SK-N-SH treated with all-trans-retinoic acid at 6 μM for 48 hours (cell line): Measurements from ENCODE around the gene DPY19L2.
"Not testable (repeated sequence)": the region's sequence is repeated elsewhere in the genome, so short reads cannot be mapped to it uniquely, and the experiment has no call there.

Source experiments
- ATAC-seq: fragments of 200-7000 bp; cut with Tn5 transposase; 3 replicates; pipeline ENCODE4 v1.9.1; 2020; ENCODE audit warnings: mild to moderate bottlenecking, moderate library complexity
- CREB5 ChIP-seq: fragments of 250-450 bp; sonication (Bioruptor Pico); IDR thresholded peaks from 2 replicates; pipeline ENCODE4 v1.5.1; 2020; ENCODE audit warnings: low read depth, mild to moderate bottlenecking, moderate library complexity
- ISL1 ChIP-seq: fragments of 250-450 bp; sonication (Bioruptor Pico); IDR thresholded peaks from 2 replicates; pipeline ENCODE4 v2.1.2; 2022; ENCODE audit warnings: mild to moderate bottlenecking, moderate library complexity
- POU6F1 ChIP-seq: fragments of 250-450 bp; sonication (Bioruptor Pico); IDR thresholded peaks from 2 replicates; pipeline ENCODE4 v1.8.0; 2021; ENCODE audit warnings: low read depth, mild to moderate bottlenecking, moderate library complexity, borderline replicate concordance
- PPARA ChIP-seq: fragments of 250-450 bp; sonication (Bioruptor Pico); IDR thresholded peaks from 2 replicates; pipeline ENCODE4 v1.5.0; 2020; ENCODE audit warnings: mild to moderate bottlenecking, borderline replicate concordance
- RARB ChIP-seq: fragments of 250-450 bp; sonication (Bioruptor Pico); IDR thresholded peaks from 2 replicates; pipeline ENCODE4 v1.8.0; 2021; ENCODE audit warnings: mild to moderate bottlenecking, moderate library complexity
- TCF4 ChIP-seq: fragments of 250-450 bp; sonication (Bioruptor Pico); IDR thresholded peaks from 2 replicates; pipeline ENCODE4 v1.8.0; 2021; ENCODE audit warnings: mild to moderate bottlenecking, moderate library complexity, borderline replicate concordance
- TOX ChIP-seq: fragments of 250-450 bp; sonication (Bioruptor Pico); IDR thresholded peaks from 2 replicates; pipeline ENCODE4 v1.8.0; 2021; ENCODE audit warnings: mild to moderate bottlenecking, moderate library complexity, borderline replicate concordance
- TSHZ2 ChIP-seq: fragments of 250-450 bp; sonication (Bioruptor Pico); IDR thresholded peaks from 2 replicates; pipeline ENCODE4 v1.5.0; 2020; ENCODE audit warnings: mild to moderate bottlenecking, moderate library complexity
- ZFP3 ChIP-seq: fragments of 250-450 bp; sonication (Bioruptor Pico); IDR thresholded peaks from 2 replicates; pipeline ENCODE4 v1.5.0; 2020; ENCODE audit warnings: mild to moderate bottlenecking, moderate library complexity

The DPY19L2 gene

GRCh38 chr12:63668028-63668799, at the start of gene DPY19L2:
DPY19L2 (minus strand) TSS chr12:63668493; CDS start chr12:63668393, 100 bp downstream.
- TF ChIP-seq ISL1: no peak
- TF ChIP-seq CREB5 (CRISPR knock-in tag): no peak
- no peak for TF ChIP-seq POU6F1 (CRISPR knock-in tag)
- TF ChIP-seq PPARA: no peak
- no peak for TF ChIP-seq TSHZ2 (CRISPR knock-in tag)
- TF ChIP-seq ZFP3: no peak
- no peak for TF ChIP-seq TCF4 (CRISPR knock-in tag)
- peak; percentile 93 for ATAC-seq

- not testable (repeated sequence) for ATAC-seq
These were observed 48.6 kb upstream of the DPY19L2 start for GRCh38 chr12:63716891-63717290.

GRCh38 chr12:63715107-63715625, 46.9 kb upstream of the DPY19L2 start:
- ATAC-seq: not testable (repeated sequence)

- ATAC-seq: not testable (repeated sequence)
These were observed 46.1 kb upstream of the DPY19L2 start for GRCh38 chr12:63714409-63714808.

GRCh38 chr12:63713681-63714075, 45.4 kb upstream of the DPY19L2 start:
- not testable (repeated sequence) for ATAC-seq

- TF ChIP-seq ISL1: peak; percentile 68
- TF ChIP-seq TCF4 (CRISPR knock-in tag): peak; percentile 42; the same call in 1 of the 2 replicates
These were observed 44.8 kb upstream of the DPY19L2 start for GRCh38 chr12:63712979-63713680.

GRCh38 chr12:63712376-63712974, 44.2 kb upstream of the DPY19L2 start:
- ATAC-seq: not testable (repeated sequence)

More at GRCh38 chr12:63712979-63713680, 44.8 kb upstream of the DPY19L2 start:
- peak; percentile 63; the same call in 2 of the 3 replicates for ATAC-seq

GRCh38 chr12:63711339-63711738, 43.0 kb upstream of the DPY19L2 start:
- not testable (repeated sequence) for ATAC-seq

- ATAC-seq: no peak
- TF ChIP-seq RARB (CRISPR knock-in tag) (no peak), TOX (no peak)
These were observed 38.0 kb upstream of the DPY19L2 start for GRCh38 chr12:63706336-63706735.

GRCh38 chr12:63699678-63700382, 31.5 kb upstream of the DPY19L2 start:
- not testable (repeated sequence) for ATAC-seq
